ACC112 (cell line): ENCODE data around the gene CLIC6.

Experiments
- H2AFZ ChIP-seq: fragments of 200-600 bp; sonication (generic); one replicate; pipeline ENCODE4 v1.6.0; 2017; ENCODE audit warnings: antibody characterized with exemption, low read length; ENCODE audit not compliant: unreplicated experiment
- H3K27ac ChIP-seq: fragments of 200-600 bp; sonication (generic); 2 replicates; pipeline ENCODE4 v1.5.1; 2014; ENCODE audit warnings: low read depth, mild to moderate bottlenecking, antibody characterized with exemption, low read length, moderate library complexity
- H3K27me3 ChIP-seq: fragments of 200-600 bp; sonication (generic); 2 replicates; pipeline ENCODE4 v1.6.1; 2014; ENCODE audit warnings: mild to moderate bottlenecking, antibody characterized with exemption, low read length, moderate library complexity, mixed read lengths; ENCODE audit not compliant: insufficient read depth
- H3K36me3 ChIP-seq: fragments of 200-600 bp; sonication (generic); 2 replicates; pipeline ENCODE4 v1.6.1; 2016; ENCODE audit warnings: mild to moderate bottlenecking, antibody characterized with exemption, low read length, moderate library complexity, mixed read lengths; ENCODE audit not compliant: insufficient read depth
- H3K4me1 ChIP-seq: fragments of 200-600 bp; sonication (generic); one replicate; pipeline ENCODE4 v1.6.1; 2016; ENCODE audit warnings: low read length, mixed read lengths; ENCODE audit not compliant: insufficient read depth, unreplicated experiment, control insufficient read depth
- H3K4me3 ChIP-seq: fragments of 200-600 bp; sonication (generic); 2 replicates; pipeline ENCODE4 v1.5.1; 2014; ENCODE audit warnings: mild to moderate bottlenecking, low read depth, low read length
- H3K79me2 ChIP-seq: fragments of 200-600 bp; sonication (generic); one replicate; pipeline ENCODE4 v1.6.0; 2016; ENCODE audit warnings: low read length; ENCODE audit not compliant: control insufficient read depth, unreplicated experiment, insufficient read depth

The CLIC6 gene

GRCh38 chr21:34692458-34693020 lies 23.7 kb downstream of the CLIC6 start:
- Histone ChIP-seq H3K27me3 (peaks cover 10% of the 10 kb centered on the region), H3K27ac (no peak overlapping the region), H3K4me1 (no peaks in the 10 kb centered on the region), H3K4me3 (no peak overlapping the region), H2AFZ (no peak overlapping the region), H3K36me3 (no peaks in the 10 kb centered on the region), H3K79me2 (no peaks in the 10 kb centered on the region)

- Histone ChIP-seq H3K36me3 (no peaks in the 10 kb centered on the region), H3K4me1 (no peaks in the 10 kb centered on the region), H3K27me3 (peaks cover 10% of the 10 kb centered on the region), H3K79me2 (no peaks in the 10 kb centered on the region), H3K4me3 (no peak overlapping the region), H3K27ac (no peak overlapping the region), H2AFZ (no peak overlapping the region)
Observed at GRCh38 chr21:34693192-34693810, 24.5 kb downstream of the CLIC6 start.

- no peak overlapping the region for H2AFZ ChIP-seq
Observed at GRCh38 chr21:34695434-34695833, 26.6 kb downstream of the CLIC6 start.

GRCh38 chr21:34696121-34696520 lies 27.3 kb downstream of the CLIC6 start:
- Histone ChIP-seq H3K4me3 (no peak overlapping the region), H3K27ac (no peak overlapping the region), H2AFZ (no peak overlapping the region), H3K36me3 (no peaks in the 10 kb centered on the region), H3K27me3 (peaks cover 10% of the 10 kb centered on the region), H3K4me1 (no peaks in the 10 kb centered on the region), H3K79me2 (no peaks in the 10 kb centered on the region)

More at GRCh38 chr21:34695434-34695833, 26.6 kb downstream of the CLIC6 start:
- Histone ChIP-seq H3K27me3 (peaks cover 10% of the 10 kb centered on the region), H3K36me3 (no peaks in the 10 kb centered on the region), H3K79me2 (no peaks in the 10 kb centered on the region), H3K27ac (no peak overlapping the region), H3K4me1 (no peaks in the 10 kb centered on the region), H3K4me3 (no peak overlapping the region)

- Histone ChIP-seq H2AFZ (no peak overlapping the region), H3K27ac (no peak overlapping the region), H3K27me3 (no peaks in the 10 kb centered on the region), H3K4me1 (peaks cover 10% of the 10 kb centered on the region), H3K79me2 (no peaks in the 10 kb centered on the region), H3K4me3 (no peak overlapping the region), H3K36me3 (no peaks in the 10 kb centered on the region)
Observed at GRCh38 chr21:34697826-34698225, 29.0 kb downstream of the CLIC6 start.

- Histone ChIP-seq H3K4me3 (no peak overlapping the region), H3K27me3 (no peaks in the 10 kb centered on the region), H2AFZ (no peak overlapping the region), H3K27ac (no peak overlapping the region), H3K4me1 (peaks cover 12% of the 10 kb centered on the region), H3K79me2 (no peaks in the 10 kb centered on the region), H3K36me3 (no peaks in the 10 kb centered on the region)
Observed at GRCh38 chr21:34698270-34699015, 29.6 kb downstream of the CLIC6 start.

- no peak overlapping the region for H2AFZ ChIP-seq
- H3K36me3 ChIP-seq: no peaks in the 10 kb centered on the region
- H3K27ac ChIP-seq: no peak overlapping the region
Observed at GRCh38 chr21:34700605-34701004, 31.8 kb downstream of the CLIC6 start.

GRCh38 chr21:34701726-34702125 lies 32.9 kb downstream of the CLIC6 start:
- H3K4me3 ChIP-seq: peak overlapping the region; percentile 34; the same call in 1 of the 2 replicates
- no peaks in the 10 kb centered on the region for H3K36me3 ChIP-seq
- peak overlapping the region; percentile 71 for H2AFZ ChIP-seq

More at GRCh38 chr21:34700605-34701004, 31.8 kb downstream of the CLIC6 start:
- peaks cover 12% of the 10 kb centered on the region for H3K4me1 ChIP-seq
- H3K79me2 ChIP-seq: no peaks in the 10 kb centered on the region
- no peaks in the 10 kb centered on the region for H3K27me3 ChIP-seq
- H3K4me3 ChIP-seq: no peak overlapping the region

GRCh38 chr21:34702341-34703170 lies 33.8 kb downstream of the CLIC6 start:
- no peaks in the 10 kb centered on the region for H3K36me3 ChIP-seq
- H3K4me3 ChIP-seq: no peak overlapping the region
- no peaks in the 10 kb centered on the region for H3K79me2 ChIP-seq
- H2AFZ ChIP-seq: peak overlapping the region; percentile 71
- peak overlapping the region; percentile 60 for H3K27ac ChIP-seq
- H3K27me3 ChIP-seq: peaks cover 4% of the 10 kb centered on the region; the same call in 1 of the 2 replicates
- peaks cover 12% of the 10 kb centered on the region for H3K4me1 ChIP-seq

More at GRCh38 chr21:34701726-34702125, 32.9 kb downstream of the CLIC6 start:
- Histone ChIP-seq H3K27ac (peak overlapping the region; percentile 60), H3K4me1 (peaks cover 12% of the 10 kb centered on the region), H3K27me3 (peaks cover 4% of the 10 kb centered on the region; the same call in 1 of the 2 replicates), H3K79me2 (no peaks in the 10 kb centered on the region)

- Histone ChIP-seq H3K27me3 (peaks cover 4% of the 10 kb centered on the region; the same call in 1 of the 2 replicates), H3K27ac (no peak overlapping the region)
Observed at GRCh38 chr21:34703571-34703970, 34.8 kb downstream of the CLIC6 start.

More at GRCh38 chr21:34703571-34703970, 34.8 kb downstream of the CLIC6 start:
- Histone ChIP-seq H3K4me1 (peaks cover 12% of the 10 kb centered on the region), H2AFZ (no peak overlapping the region), H3K4me3 (no peak overlapping the region), H3K36me3 (no peaks in the 10 kb centered on the region), H3K79me2 (no peaks in the 10 kb centered on the region)
